Myocyte (in vitro differentiated cells): ENCODE measurements around the gene SLC49A4. TPM values are rescaled to one million over a fixed set of nuclear protein-coding genes. Genes with fewer than 3 reads are reported as not detected.
A peak's percentile ranks its signal among the peaks of the same experiment; 100 is the strongest.

Source experiments
- DNase-seq: peaks from one replicate; pipeline ENCODE4 v3.0.0-alpha.2; 2012; ENCODE audit warnings: low read depth
- total RNA-seq: library from RNA; depleted of rRNA; stranded (reverse); fragments of >200 nt; gene quantifications from 2 replicates; pipeline ENCODE4 v1.2.3, GENCODE V29; 2014

Gene SLC49A4
- total RNA-seq, 1 donor from 2014 or later, result 16.7 TPM

DNA sequence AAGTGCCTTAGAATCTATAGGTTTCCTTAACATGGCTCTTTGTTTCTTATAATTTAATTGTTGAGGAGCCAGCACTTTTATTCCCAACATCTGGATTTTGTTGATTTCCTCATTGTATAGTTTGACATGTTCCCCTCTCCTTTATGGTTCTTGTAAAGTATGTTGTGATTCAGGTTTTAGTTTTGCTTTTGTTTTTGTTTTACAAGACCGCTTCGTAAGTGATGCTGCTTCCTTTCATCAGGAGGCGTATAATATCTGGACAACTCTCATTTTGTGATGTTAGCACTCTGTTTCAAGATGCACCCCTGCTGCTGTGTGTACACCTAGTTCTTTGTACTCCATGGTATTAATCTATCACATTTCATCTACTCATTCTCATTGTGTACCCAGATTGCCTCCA is 48.7 kb downstream of the SLC49A4 start:
- DNase-seq, result no peak

DNA sequence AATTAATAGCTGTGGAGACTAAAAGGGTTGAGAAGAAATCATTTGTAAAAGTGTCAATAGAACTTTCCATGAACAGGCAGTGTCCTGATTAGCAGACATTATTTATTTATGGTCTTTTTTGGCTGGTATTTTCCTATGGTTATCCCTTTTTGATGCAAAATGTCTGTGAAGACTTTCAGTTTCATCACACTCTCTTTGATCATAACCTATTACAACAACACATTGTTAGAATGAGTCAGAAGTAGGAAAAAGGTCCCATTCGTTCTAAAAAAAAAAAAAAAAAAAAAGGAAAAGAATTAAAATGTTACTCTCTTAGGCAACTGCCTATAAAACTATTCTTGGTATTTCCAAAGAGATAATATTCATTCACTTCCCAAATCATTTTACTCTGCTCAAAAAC is 62.1 kb downstream of the SLC49A4 start:
- DNase-seq, result no peak

DNA sequence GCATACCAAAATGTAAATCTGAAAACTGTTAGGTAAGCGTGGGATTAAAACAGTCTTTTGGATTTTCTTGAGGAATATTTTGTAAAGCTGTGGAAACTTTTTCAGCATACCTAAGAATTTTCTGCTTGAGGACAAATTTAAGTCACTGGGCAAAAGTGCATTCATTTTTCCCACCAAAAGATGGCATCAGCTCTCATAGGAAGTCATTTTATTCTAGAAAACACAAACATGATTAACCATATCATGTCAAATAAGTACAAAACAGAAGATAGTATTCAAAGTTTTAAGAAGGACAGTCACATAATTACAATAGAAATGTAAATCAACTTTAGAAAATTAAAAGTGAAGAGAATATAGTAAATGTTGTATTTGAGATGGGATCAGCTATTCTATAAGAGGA is 63.5 kb downstream of the SLC49A4 start:
- DNase-seq, result peak; percentile 30

DNA sequence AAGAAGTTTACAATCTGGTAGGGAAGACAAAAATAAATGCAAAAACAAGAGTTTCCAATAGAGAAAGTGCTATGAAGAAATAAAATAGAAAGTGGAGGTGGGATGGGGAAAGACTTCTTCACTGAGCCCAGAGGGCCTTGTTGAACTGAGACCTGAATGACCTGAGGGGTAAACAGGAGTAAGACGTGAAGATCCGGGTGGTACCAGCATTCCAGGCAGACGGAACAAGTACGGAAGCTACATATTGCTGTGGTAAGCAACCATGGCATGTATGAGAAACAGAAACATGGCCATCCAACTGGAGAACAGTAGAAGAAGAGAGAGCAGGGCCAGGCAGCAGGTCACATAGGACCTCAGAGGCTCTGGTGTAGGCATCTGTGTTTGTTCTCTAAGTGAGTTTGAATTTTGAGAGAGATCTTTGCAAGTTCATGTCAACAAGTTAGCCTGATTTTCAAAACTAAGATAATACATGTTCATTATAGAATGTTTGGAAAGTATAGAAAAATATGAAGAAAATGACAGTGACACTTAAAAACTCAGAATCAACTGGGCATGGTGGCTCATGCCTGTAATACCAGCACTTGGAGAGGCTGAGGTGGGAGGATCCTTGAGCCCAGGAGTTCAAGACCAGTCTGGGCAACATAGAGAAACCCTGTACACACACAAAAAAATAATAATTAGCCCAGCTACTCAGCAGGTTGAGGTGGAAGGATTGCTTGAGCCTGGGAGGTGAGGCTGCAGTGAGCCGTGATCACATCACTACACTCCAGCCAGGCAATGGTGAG is 64.3 kb downstream of the SLC49A4 start:
- DNase-seq, result no peak

DNA sequence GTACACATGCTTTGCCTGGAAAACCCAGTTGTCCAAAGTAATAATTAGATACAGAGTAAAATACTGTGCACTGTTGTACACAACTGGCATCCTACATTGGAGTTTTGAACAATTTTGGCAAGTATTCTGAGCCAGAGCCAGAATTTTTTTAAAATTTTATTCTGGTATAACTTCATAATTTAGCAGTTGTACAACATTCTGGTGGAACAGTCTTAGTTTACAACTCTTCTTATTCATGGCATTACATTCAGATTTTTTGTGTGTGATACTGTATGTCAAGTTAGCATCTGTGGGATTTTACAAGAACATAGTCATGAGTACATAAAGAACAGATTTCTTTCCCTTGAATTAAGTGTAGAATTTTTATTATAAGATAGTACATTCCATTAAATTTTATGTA is 67.5 kb downstream of the SLC49A4 start:
- DNase-seq, result no peak

DNA sequence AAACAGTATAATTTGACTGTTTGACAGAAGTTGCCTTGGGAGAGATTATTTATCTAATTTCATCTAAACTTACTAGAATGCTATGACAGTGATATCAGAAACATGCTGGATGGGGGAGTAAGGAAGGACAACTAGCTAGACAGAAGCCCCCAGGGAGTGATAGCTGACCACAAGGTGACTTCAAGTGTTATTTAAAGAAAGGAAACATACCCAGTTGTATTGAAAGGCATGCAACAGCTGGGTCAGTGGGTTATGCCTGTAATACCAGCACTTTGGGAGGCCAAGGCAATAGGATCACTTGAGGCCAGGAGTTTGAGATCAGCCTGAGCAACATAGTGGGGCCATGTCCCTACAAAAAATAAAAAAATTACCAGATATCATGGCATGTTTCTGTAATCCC is 69.6 kb downstream of the SLC49A4 start:
- DNase-seq, result peak; percentile 88

DNA sequence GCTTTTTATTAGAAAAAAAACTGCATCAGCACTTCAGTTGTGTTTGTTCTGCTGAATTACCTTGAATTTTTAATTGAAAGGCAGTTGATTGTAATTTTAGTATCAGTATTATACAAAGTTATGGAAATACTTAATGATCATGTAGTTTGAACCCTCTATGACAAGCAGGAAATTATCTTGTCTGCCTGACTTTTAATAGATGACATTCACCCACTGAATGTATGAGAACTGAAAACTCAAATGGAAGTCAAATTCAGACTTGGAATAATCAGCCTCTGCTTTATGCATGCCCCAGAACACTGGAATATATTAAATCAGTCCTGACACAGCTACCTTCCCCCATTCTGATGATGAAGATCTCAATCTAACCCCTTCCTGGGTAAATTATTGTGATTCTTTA is 73.5 kb downstream of the SLC49A4 start:
- DNase-seq, result no peak

DNA sequence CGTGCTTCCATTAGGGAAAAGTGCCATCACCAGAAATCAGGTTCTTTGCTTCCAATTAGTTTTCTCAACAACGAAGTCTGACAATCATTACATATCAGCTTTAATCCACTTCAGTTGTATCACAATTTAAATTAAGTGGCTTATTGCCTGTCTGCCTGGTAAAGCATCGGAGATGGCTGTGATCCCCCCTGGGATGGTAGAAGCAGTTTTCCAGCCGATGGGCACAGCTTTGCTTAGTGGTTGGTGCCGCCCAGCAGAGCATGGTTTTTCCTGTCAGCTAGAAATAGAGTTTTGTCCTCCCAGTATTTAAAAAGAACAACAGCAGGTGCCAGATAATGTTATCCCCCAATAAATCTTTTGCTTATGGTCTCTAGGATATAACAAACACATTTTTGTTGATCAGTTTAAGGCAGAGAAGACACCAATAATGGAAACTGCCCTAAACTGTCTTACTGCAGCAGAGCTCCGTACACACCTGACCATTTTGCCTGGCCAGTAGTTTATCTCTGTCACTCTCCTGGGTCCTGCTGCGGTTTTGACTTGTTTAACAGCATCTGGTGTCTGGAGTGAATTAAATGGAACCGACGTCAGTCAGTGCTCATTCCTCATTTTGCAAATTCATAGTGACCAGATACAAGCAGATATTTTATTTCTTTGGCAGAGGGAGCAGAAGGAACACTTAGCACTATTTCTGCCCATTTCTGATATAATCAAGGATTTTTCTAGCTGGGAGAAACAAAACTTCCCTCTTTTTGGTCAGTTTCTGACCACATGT is 79.1 kb downstream of the SLC49A4 start:
- DNase-seq, result no peak

DNA sequence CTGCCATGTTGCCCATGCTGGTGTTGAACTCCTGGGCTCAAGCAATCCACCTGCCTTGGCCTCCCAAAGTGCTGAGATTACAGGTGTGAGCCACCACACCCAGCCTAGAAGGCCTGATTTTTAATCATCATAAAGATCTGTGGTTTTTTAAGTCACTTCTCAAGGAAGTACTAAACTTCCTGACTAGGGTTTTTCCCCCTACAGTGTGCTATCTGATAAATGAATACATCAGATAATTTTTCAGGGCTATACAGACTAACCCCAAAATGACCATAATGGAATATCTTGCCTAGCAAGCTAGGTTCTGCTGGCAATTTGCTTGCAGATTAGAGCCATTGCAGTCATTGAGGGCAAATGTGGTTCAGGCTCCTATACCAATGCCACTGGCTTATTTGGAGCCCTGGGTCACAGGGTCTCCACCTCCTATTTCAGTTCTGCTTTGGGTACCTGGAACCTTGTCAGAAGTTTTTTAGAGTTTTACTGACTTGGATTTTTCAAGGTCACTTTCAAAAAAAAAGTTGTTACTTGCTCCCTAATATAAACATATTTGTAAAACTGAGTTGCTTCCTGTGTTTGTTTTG is 80.8 kb downstream of the SLC49A4 start:
- DNase-seq, result no peak

DNA sequence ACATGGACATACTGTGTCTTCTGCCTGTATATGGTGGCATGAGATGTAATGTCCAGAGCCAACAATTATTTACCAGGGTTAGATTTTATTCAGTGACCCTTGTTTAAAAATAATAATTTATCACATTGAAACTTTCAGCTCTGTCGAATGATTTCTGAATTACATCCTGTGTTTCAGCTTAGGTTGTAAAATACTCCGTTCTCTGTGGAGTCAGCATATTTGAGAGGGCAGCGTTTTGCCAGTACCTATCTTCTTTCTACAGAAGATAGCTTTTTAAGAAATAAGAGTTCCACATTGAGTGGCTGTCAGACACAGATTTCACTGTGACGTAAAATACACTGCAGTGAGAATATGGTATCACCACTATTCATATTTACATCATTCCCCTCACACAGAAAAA is 85.3 kb downstream of the SLC49A4 start:
- no peak for DNase-seq

DNA sequence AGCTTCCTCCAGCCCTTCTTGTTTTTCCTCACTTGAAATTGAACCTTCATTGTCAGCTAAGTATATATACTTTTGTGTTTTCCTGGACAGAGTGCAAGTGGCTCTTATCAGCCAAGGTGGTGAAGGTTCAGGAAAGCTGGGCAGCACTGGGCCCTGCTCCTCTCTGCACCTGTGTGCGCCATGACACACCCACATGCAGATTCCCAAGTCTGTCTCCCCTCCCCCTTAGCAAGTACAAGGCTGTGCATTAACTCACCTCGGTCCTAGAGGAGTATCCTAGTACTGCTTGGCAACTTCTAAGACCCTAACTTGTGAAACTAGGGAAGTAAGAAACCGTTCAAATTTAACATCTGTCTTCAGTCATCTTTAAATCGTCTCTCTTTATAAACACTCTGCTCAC is 85.8 kb downstream of the SLC49A4 start:
- DNase-seq, result no peak

DNA sequence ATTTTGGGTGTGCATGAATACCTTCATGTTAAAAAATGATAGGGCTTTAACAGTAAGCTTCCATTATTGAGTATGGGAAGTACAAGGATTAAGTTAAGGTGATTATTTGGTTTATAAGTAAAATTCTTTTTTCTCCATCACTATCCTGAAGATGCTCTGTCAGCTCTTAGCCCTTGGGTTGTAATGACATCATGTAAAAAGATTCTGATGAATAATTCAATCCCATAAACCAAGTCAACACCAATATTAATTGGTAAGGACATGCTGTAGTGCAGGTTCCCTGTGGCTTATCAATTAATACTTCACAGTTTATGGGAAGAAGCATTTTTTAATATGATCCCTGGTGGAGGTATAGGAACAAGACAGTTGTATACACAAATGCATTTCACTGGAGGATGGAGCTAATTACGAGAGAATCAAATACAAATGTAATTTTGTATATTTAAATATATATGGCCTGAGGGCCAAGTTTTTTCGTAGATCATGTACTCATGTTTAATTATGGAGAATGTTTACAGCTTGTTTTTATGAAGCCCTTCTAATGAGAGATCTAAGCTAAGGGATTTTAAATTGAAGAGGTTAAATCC is 87.6 kb downstream of the SLC49A4 start:
- no peak for DNase-seq

DNA sequence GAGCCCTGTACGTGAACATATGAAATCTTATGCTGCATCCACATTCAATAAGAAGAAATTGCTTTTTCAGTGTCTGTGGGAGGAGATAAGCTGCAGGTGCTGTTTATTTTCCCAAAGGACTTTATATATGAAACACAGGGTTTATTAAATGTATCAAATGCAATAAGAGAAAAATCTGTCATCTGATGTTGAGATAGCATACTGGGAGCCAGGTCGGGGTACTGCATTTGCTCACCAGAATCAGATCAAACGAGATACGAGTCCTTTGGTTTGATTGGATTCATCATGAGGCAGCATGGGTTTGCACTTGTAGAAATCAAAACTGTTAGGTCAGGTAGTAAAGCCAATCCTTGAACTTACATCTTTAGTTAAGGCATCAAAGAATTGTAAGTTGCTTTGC is 91.4 kb downstream of the SLC49A4 start:
- no peak for DNase-seq

DNA sequence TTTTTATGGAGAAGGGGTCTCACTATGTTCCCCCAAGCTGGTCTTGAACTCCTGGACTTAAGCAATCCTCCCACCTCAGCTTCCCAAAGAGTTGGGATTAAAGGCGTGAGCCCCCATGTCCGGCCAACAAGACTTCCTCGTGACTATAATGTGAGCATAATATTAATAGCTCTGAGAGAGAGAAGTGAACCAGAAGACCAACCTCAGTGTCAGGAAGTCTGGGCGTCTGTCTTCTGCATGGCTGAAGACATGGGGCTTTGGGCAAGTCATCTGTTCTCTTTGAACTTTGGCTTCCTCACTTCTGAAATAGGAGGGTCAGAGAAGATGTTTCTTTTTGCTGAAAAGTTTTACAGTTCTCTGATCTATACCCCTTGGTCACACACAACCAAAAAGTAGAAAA is 92.1 kb downstream of the SLC49A4 start:
- DNase-seq, result no peak

DNA sequence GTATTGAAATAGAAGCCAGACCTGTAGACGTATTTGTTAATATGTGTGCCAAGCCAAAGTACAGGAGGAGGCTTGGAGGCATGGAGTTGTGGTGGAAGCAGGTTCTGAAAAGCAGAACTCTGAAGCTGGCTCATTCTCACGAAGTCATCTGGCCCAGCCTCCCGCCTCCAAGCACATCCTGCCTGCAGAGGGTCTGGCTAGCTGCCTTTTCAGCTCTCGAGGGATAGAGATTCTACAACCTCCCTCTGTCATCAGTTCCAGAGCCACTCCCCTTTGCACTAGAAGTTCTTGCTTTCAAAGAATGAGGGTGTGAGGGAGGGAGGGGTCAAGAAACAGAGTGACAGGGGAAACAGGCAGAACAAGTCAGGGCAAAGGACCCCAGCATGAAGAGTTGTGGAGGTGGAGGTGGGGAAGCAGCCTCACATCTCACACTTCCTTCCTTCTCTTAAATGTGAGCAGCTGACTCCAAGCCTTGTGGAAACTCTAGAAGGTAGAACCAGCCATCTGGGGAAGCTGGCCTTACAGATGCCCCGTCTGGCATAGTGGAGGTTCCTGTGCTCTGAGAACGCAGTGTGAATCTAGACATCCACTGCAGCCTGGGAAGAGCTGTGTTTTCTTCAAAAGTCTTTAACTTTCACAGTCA is 95.3 kb downstream of the SLC49A4 start:
- DNase-seq, result peak; percentile 47

DNA sequence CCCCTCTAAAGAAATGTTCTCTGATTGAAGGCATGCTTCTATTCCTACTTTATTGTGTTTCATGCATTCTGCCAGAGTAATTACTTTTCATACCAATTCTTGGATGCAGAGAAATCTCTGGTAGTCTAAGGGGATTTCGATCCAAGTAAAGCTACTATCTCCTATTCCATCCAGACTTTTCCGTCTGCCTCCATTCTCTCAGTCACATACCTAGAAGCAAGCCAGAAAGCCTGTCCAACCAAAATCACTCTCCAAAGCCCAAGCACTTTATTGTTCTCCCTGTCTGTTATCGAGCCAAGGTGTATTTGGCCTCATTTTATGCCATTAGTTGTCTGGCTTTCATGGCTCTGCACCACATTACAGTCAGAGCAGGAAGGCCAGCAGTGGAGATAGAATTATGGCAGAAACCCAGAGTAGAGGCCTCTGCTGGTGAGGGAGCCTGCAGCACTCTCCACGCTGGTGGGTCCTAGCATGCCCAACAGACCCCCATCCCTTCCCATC is 95.9 kb downstream of the SLC49A4 start:
- no peak for DNase-seq

DNA sequence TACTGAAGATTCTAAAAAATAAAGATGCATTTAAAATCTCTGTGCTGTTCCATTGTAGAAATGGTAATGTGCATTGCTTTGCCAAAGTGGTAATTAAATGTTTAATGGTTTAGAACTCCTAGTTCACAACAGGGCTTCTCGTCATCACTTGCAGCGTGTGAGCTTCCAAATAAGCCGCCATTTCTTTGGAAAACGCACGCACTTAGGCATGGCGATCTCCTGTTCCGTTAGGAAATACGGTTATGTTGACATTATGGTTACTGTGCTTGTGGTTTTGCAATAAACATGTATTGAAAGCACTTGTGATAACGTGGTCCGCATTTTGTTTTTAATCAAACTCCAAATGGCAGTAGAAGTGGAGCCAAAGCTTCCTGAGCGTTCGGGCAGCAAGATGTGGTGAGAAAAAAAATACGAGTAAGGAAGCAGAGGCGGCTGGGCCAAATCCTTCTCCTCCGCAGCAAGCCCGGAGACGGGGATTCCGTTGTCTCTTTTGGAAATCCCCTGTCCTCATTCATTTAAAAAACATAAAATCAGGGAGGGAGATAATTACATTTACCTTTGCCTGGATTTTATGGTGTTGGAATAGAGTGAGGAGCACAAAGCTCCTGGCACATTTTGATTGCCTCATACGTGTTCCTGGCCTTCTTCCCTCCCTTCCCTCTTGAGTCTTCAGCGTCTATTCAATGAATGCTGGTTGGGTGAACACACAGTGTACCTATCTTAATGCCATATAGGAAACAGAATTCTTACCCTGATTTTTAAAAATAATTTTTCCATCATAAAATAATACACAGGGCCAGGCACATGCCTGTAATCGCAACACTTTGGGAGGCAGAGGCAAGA is 97.5 kb downstream of the SLC49A4 start:
- DNase-seq, result no peak

DNA sequence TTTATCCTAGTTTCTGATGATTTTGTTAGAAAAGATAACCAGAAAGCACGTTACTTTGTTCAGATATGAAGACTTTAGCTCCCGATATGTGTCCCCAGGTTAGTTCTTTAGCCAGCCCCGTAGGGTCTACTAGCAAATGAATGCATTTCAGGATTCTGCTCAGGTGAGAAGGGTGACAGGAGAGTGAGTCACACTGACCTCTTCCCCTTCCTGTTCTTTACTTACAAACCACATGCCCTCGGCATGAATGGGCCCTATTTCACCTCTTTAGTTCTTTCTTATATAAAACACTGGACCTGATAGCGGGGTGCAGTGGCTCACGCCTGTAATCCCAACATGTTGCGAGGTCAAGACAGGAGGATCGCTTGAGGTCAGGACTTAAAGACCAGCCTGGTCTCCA is 98.4 kb downstream of the SLC49A4 start:
- DNase-seq, result no peak

DNA sequence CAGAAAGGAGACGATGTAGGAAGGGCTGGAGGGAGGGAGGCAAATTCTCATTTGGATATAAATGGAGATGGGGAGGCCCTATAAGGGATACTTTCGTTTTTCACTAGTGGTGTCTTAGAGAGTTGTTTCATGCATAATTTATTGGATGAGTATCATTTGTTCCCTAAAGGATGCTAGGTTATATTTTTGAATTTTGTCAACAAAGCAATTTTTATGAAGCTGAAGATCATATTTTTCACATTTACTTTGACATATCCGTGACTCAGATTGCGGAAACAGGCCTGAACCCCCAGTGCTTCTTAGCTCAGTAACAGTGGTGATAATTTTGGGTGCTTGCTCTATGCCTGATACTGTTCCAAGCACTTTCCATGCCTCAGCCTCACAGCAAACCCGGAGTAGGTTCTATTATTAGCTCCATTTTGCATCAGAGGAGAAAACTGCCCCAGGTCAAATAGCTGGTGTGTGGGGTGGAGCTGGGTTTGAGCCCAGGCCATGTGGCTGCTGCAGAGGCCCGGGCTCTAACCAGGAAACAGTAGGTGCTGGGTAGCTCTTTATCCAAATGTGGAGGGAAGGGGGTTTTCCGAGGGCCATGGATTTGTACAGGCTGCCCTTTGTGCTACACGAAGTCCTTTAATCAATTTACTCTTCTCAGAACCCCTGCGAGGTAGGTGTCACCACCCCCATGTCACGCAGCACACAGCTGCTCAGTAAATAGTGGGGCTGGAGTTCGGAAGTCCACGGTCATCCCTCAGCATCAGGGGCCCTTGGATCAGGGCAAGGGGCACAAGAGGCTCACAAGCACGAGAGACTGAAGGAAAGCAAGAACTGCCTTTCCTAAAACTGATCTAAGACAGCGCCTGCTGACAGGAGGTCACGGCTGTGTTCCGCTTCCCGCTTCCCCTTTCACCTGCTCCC is 99.1 kb downstream of the SLC49A4 start:
- peak; percentile 53 for DNase-seq
